A549 (cell line): ENCODE results near the gene GRK4. TPM values are rescaled to one million over a fixed set of nuclear protein-coding genes. Genes with fewer than 3 reads are reported as not detected.

Experiments used
- ATAC-seq, 2 experiments: fragments of 200-7000 bp in 1 of 2; fragments of >200 bp in 1 of 2; cut with Nextera tagmentation in 1 of 2; cut with Tn5 transposase in 1 of 2; 3 replicates each; pipeline versions ENCODE4 v1.8.0 to v1.9.1; 2018 to 2020; ENCODE audit warnings: mild to moderate bottlenecking in 1 of 2, moderate library complexity in 1 of 2
- CTCF ChIA-PET: fragments of 300-600 bp; sonication (Branson Sonifier 250); formaldehyde crosslinking; extraction: SDS; loops from one replicate; lab custom pipeline; 2021; ENCODE audit warnings: antibody characterized with exemption, inconsistent platforms; lab: Yijun Ruan, JAX
- POLR2A ChIA-PET: fragments of 350-600 bp; formaldehyde crosslinking; extraction: SDS; loops from one replicate; lab custom pipeline; 2021; ENCODE audit warnings: antibody characterized with exemption, inconsistent platforms; lab: Yijun Ruan, JAX
- DNase-seq, 2 experiments: peaks; one replicate each; pipeline versions ENCODE4 v3.0.0 to v3.0.0-alpha.2; 2011 to 2016; ENCODE audit warnings: low read depth in 1 of 2, low spot score in 1 of 2
- FAIRE-seq: peaks from 2 replicates; lab custom pipeline; 2011; peaks lifted over from hg19 to GRCh38; lab: Jason Lieb, UNC
- H3K27ac ChIP-seq, 2 experiments: fragments of >200 bp; sonication (Bioruptor Twin); formaldehyde crosslinking; 3 replicates each; pipeline ENCODE4 v1.5.1; 2016 to 2017
- H3K4me1 ChIP-seq: fragments of >200 bp; sonication (Bioruptor Twin); formaldehyde crosslinking; 3 replicates; pipeline ENCODE4 v1.6.1; 2016
- H3K4me2 ChIP-seq: fragments of >200 bp; sonication (Bioruptor Twin); formaldehyde crosslinking; 3 replicates; pipeline ENCODE4 v1.6.1; 2016
- H3K4me3 ChIP-seq: fragments of >200 bp; sonication (Bioruptor Twin); formaldehyde crosslinking; 3 replicates; pipeline ENCODE4 v1.5.1; 2016
- H3K9me3 ChIP-seq: fragments of >200 bp; sonication (Bioruptor Twin); formaldehyde crosslinking; 3 replicates; pipeline ENCODE4 v1.6.1; 2016
- ATOH8 ChIP-seq: fragments of 250-450 bp; sonication (Bioruptor Pico); IDR thresholded peaks from 2 replicates; pipeline ENCODE4 v1.5.0; 2020; ENCODE audit warnings: low read depth, mild to moderate bottlenecking, moderate library complexity
- BCL3 ChIP-seq: fragments of >200 bp; sonication (Bioruptor Twin); formaldehyde crosslinking; IDR thresholded peaks from 3 replicates; pipeline ENCODE4 v1.6.1; 2016
- BHLHE40 ChIP-seq: IDR thresholded peaks from 2 replicates; pipeline ENCODE4 v1.6.1; 2012; ENCODE audit warnings: low read depth, low read length, inconsistent platforms
- CBX2 ChIP-seq: fragments of 200-600 bp; sonication (generic); IDR thresholded peaks from 2 replicates; pipeline ENCODE4 v1.6.1; 2016; ENCODE audit warnings: low read depth, mild to moderate bottlenecking, borderline replicate concordance
- EHMT2 ChIP-seq: fragments of 200-600 bp; sonication (generic); IDR thresholded peaks from 2 replicates; pipeline ENCODE4 v1.6.1; 2016; ENCODE audit warnings: antibody characterized with exemption, low read depth, mild to moderate bottlenecking, moderate library complexity
- GATA3 ChIP-seq: IDR thresholded peaks from 2 replicates; pipeline ENCODE4 v1.6.1; 2012; ENCODE audit warnings: borderline replicate concordance
- JUN ChIP-seq, 2 experiments: fragments of >200 bp; sonication (Bioruptor Twin); formaldehyde crosslinking; IDR thresholded peaks; 2 replicates in 1 of 2; 3 replicates in 1 of 2; pipeline ENCODE4 v1.6.1; 2016 to 2017
- KDM1A ChIP-seq: fragments of 200-600 bp; sonication (generic); IDR thresholded peaks from 2 replicates; pipeline ENCODE4 v1.6.1; 2016; ENCODE audit warnings: low read depth, mild to moderate bottlenecking
- MAFK ChIP-seq: fragments of 450-650 bp; IDR thresholded peaks from 2 replicates; pipeline ENCODE4 v1.6.1; 2014; ENCODE audit not compliant: partially characterized antibody
- NPAS2 ChIP-seq: fragments of 250-450 bp; sonication (Bioruptor Pico); IDR thresholded peaks from 2 replicates; pipeline ENCODE4 v1.8.0; 2022; ENCODE audit warnings: mild to moderate bottlenecking, moderate library complexity, borderline replicate concordance
- PBX3 ChIP-seq: IDR thresholded peaks from 2 replicates; pipeline ENCODE4 v1.6.1; 2012
- PHF8 ChIP-seq: fragments of 200-600 bp; sonication (generic); IDR thresholded peaks from 2 replicates; pipeline ENCODE4 v1.6.1; 2016; ENCODE audit warnings: low read depth, mild to moderate bottlenecking, antibody characterized with exemption, moderate library complexity, borderline replicate concordance
- POLR2AphosphoS2 ChIP-seq: conservative IDR thresholded peaks from 2 replicates; pipeline ENCODE4 v1.6.1; 2012; ENCODE audit warnings: low read length, improper control_type of control experiment, inconsistent platforms
- RCOR1 ChIP-seq: fragments of 150-350 bp; IDR thresholded peaks from 2 replicates; pipeline ENCODE4 v1.6.1; 2014; ENCODE audit warnings: antibody characterized with exemption, low read length, low read depth
- TFCP2L1 ChIP-seq: fragments of 250-450 bp; sonication (Bioruptor Pico); IDR thresholded peaks from 2 replicates; pipeline ENCODE4 v1.5.0; 2021; ENCODE audit warnings: mild to moderate bottlenecking
- ZC3H11A ChIP-seq: fragments of 450-650 bp; IDR thresholded peaks from 2 replicates; pipeline ENCODE4 v1.6.1; 2014; ENCODE audit warnings: antibody characterized with exemption, mild to moderate bottlenecking
- ZFP36 ChIP-seq: fragments of 450-650 bp; IDR thresholded peaks from 2 replicates; pipeline ENCODE4 v1.6.1; 2014; ENCODE audit warnings: borderline replicate concordance; ENCODE audit not compliant: partially characterized antibody
- WGBS: methylation state at CpG from one replicate; pipeline ENCODE4 v1.1.6; 2017; ENCODE audit errors: missing lambda C conversion rate; 5-methylcytosine and 5-hydroxymethylcytosine counted together
- polyA plus RNA-seq, 4 experiments: library from polyadenylated mRNA; depleted of rRNA in 3 of 4; stranded (reverse); fragments of >200 nt; fragmentation: RNase III in 1 of 4; extraction: RNeasy Plus Mini Kit Qiagen cat#74134 plus additional on column Dnase treatment in 1 of 4; gene quantifications; 2 replicates in 3 of 4; 3 replicates in 1 of 4; pipeline ENCODE4 v1.2.3, GENCODE V29; 2011 to 2017

GRK4 gene
- polyA plus RNA-seq, 2 of the 4 experiments (the other 2 are of a cell fraction): 0.76 to 0.96 TPM

GRCh38 chr4:3039706-3040366 is 76.5 kb downstream of the GRK4 start (continued):
- TF ChIP-seq ATOH8 (no peak), CBX2 (no peak)

- no peak for ATAC-seq
- no peak for TF ChIP-seq BHLHE40
- no peak for TF ChIP-seq JUN (IDR thresholded peaks at IDR 0.05)
- TF ChIP-seq POLR2AphosphoS2: no peak
- TF ChIP-seq PHF8: no peak
- no peak for TF ChIP-seq KDM1A
- TF ChIP-seq, all 56 proteins: peak for 0
- Histone ChIP-seq H3K4me2 (no peak overlapping the region), H3K4me1 (no peaks in the 10 kb centered on the region), H3K27ac (no peak overlapping the region), H3K9me3 (no peaks in the 10 kb centered on the region), H3K4me3 (no peak overlapping the region)
- FAIRE-seq: no peak
- no peak for DNase-seq
- POLR2A ChIA-PET: no interaction called here
- CTCF ChIA-PET: interaction anchor here (0.6 to 1.0 kb wide), 2 partner anchors 25 to 664 kb away, joined by 3 read pairs; no protein-coding TSS in a partner anchor
- WGBS: 80% methylated on average over 16 of the region's 28 CpGs
Observed at GRCh38 chr4:3040452-3041191, 77.3 kb downstream of the GRK4 start.

- Histone ChIP-seq H3K4me1 (no peaks in the 10 kb centered on the region), H3K27ac (no peak overlapping the region), H3K4me2 (no peak overlapping the region), H3K9me3 (no peaks in the 10 kb centered on the region), H3K4me3 (no peak overlapping the region)
- no peak for DNase-seq
- no peak for TF ChIP-seq ZC3H11A
- no peak for TF ChIP-seq EHMT2
- no peak for TF ChIP-seq TFCP2L1 (CRISPR knock-in tag)
- TF ChIP-seq ZFP36: no peak
- no peak for TF ChIP-seq GATA3
- TF ChIP-seq BCL3: no peak
- no peak for TF ChIP-seq PBX3
- TF ChIP-seq RCOR1: no peak
- no peak for TF ChIP-seq MAFK
- no peak for TF ChIP-seq KDM1A
- TF ChIP-seq BHLHE40: no peak
- no peak for TF ChIP-seq NPAS2 (CRISPR knock-in tag)
- ChIA-PET POLR2A (no interaction called here), CTCF (interaction anchor here (1.0 to 1.4 kb wide), 2 partner anchors 24 to 66 kb away, joined by 3 to 4 read pairs; no protein-coding TSS in a partner anchor)
- ATAC-seq: no peak
- 86% methylated on average over 8 of the region's 57 CpGs for WGBS
- FAIRE-seq: no peak
Observed at GRCh38 chr4:3041192-3042142, 78.1 kb downstream of the GRK4 start.
